ENCODE measurements around the gene KLHL7.
"Not testable (repeated sequence)": the region's sequence is repeated elsewhere in the genome, so short reads cannot be mapped to it uniquely, and the experiment has no call there.

The KLHL7 gene

DNA sequence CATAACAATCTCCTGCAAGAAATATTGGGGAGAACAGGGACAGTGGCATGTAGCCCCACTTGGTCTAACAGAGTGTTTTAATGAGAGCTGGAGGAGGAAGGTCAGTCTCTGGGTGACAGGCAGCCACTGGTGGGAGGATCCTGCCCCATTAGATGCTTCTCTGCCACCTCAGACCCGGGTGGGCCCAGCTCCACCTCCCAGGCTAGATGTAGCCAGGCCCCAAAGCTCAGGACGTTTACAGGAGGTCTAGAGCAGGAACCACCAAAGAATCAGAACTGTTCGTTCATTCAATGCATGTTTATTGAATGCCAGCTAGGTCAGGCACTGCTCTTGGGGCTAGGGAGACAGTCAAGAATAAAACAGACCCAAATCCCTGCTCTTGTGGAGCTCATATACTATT is 112.6 kb downstream of the KLHL7 start:
- TF ChIP-seq, protein P1, sequence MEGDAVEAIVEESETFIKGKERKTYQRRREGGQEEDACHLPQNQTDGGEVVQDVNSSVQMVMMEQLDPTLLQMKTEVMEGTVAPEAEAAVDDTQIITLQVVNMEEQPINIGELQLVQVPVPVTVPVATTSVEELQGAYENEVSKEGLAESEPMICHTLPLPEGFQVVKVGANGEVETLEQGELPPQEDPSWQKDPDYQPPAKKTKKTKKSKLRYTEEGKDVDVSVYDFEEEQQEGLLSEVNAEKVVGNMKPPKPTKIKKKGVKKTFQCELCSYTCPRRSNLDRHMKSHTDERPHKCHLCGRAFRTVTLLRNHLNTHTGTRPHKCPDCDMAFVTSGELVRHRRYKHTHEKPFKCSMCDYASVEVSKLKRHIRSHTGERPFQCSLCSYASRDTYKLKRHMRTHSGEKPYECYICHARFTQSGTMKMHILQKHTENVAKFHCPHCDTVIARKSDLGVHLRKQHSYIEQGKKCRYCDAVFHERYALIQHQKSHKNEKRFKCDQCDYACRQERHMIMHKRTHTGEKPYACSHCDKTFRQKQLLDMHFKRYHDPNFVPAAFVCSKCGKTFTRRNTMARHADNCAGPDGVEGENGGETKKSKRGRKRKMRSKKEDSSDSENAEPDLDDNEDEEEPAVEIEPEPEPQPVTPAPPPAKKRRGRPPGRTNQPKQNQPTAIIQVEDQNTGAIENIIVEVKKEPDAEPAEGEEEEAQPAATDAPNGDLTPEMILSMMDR (IDR thresholded peaks at IDR 0.05; ENCODE audit: control extremely low read depth, extremely low read depth, low read depth, missing control alignments) = no peak
- DNase-seq (ENCODE audit: extremely low spot score) = no peak
- ChIA-PET POLR2A (no interaction called here), CTCF (interaction anchor here (1.0 to 1.9 kb wide), 2 partner anchors 12 to 45 kb away, joined by 3 to 5 read pairs; no protein-coding TSS in a partner anchor)

GRCh38 chr7:23220690-23221305 is 115.2 kb downstream of the KLHL7 start:
- no peak for DNase-seq (ENCODE audit: extremely low spot score)
- TF ChIP-seq, protein P1 (IDR thresholded peaks at IDR 0.05; ENCODE audit: control extremely low read depth, extremely low read depth, low read depth, missing control alignments) = no peak
- POLR2A ChIA-PET = no interaction called here
- CTCF ChIA-PET = interaction anchor here (0.7 kb wide), 1 partner anchor 19 kb away, joined by 3 read pairs; no protein-coding TSS in a partner anchor

GRCh38 chr7:23222439-23223030 is 117.0 kb downstream of the KLHL7 start:
- DNase-seq (ENCODE audit: extremely low spot score) = no peak
- TF ChIP-seq, protein P1 (IDR thresholded peaks at IDR 0.05; ENCODE audit: control extremely low read depth, extremely low read depth, low read depth, missing control alignments) = no peak
- POLR2A ChIA-PET = no interaction called here
- CTCF ChIA-PET = interaction anchor here (1.0 to 1.4 kb wide), 3 partner anchors 40 to 54 kb away, joined by 3 to 4 read pairs (median 4); no protein-coding TSS in a partner anchor

DNA sequence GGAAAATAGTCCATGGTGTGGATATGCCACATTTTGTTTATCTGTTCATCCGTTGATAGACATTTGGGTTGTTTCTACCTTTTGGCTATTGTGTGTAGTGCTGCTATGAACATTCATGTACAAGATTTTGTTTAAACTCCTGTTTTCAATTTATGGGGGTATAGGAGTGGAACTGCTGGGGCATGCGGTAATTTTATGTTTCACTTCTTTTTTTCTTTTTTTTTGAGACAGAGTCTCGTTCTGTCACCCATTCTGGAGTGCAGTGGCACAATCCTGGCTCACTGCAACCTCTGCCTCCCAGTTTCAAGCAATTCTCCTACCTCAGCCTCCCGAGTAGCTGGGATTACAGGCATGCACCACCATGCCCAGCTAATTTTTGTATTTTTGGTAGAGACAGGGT is 118.8 kb downstream of the KLHL7 start:
- DNase-seq (ENCODE audit: extremely low spot score); POLR2A ChIA-PET: not testable (repeated sequence)
- CTCF ChIA-PET = interaction anchor here (1.2 kb wide), 1 partner anchor 137 kb away, joined by 3 read pairs; no protein-coding TSS in a partner anchor

DNA sequence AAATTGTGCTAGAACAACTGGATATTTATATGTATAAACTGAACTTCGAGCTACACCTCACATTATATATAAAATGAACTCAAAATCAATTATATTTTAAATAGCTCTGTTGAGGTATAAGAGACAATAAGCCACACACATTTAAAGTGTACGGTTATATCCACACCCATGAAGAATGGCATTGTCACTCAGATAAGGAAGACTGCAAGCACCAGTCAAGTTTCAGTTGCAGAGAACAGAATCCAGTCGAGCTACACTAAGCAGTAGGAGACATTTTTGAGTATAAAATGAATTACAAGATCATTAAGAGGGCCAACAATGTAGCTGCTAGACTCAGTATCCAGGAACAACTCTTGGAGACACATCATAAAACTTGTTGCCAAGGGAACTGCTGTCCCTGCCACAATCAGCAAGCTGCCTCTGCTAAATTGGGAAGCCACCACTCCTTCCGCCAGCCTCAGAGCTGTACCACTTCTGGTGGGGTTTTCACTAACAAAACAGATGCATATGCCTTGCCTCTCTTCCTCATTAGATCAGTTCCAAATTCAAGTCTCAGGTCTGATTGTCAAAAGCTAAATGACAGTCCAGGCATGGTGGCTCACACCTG is 121.4 kb downstream of the KLHL7 start:
- DNase-seq (ENCODE audit: extremely low spot score) = no peak
- TF ChIP-seq, protein P1 (IDR thresholded peaks at IDR 0.05; ENCODE audit: control extremely low read depth, extremely low read depth, low read depth, missing control alignments) = no peak
- ChIA-PET POLR2A (interaction anchor here (0.5 kb wide), 1 partner anchor 408 kb away, joined by 4 read pairs; no protein-coding TSS in a partner anchor), CTCF (interaction anchor here (1.1 to 1.6 kb wide), 4 partner anchors 23 to 34 kb away, joined by 3 to 7 read pairs (median 4); no protein-coding TSS in a partner anchor)

Data from GM10248 (cell line).